ENCODE measurements around the gene FAM149A.

The FAM149A gene

GRCh38 chr4:186104114-186104889 is at the start of gene FAM149A:
FAM149A (plus strand) TSS chr4:186104704.
- no peak for DNase-seq (ENCODE audit: low read depth)

GRCh38 chr4:186058253-186058979 is 46.1 kb upstream of the FAM149A start:
- no peak for DNase-seq (ENCODE audit: low read depth)

GRCh38 chr4:186058980-186059316 is 45.6 kb upstream of the FAM149A start:
- no peak for DNase-seq (ENCODE audit: low read depth)

GRCh38 chr4:186061921-186062320 is 42.6 kb upstream of the FAM149A start:
- DNase-seq (ENCODE audit: low read depth) = no peak

- no peak for DNase-seq (ENCODE audit: low read depth)
Observed at GRCh38 chr4:186067757-186068385, 36.6 kb upstream of the FAM149A start.

GRCh38 chr4:186068581-186069348 is 35.7 kb upstream of the FAM149A start, which contains the start of gene TLR3:
TLR3 (plus strand) TSS chr4:186069156; CDS start chr4:186076620, 7,464 bp downstream.
- no peak for DNase-seq (ENCODE audit: low read depth)

GRCh38 chr4:186069729-186070128 is 34.8 kb upstream of the FAM149A start:
- DNase-seq (ENCODE audit: low read depth) = no peak

GRCh38 chr4:186072516-186072915 is 32.0 kb upstream of the FAM149A start:
- no peak for DNase-seq (ENCODE audit: low read depth)

- DNase-seq (ENCODE audit: low read depth) = no peak
Observed at GRCh38 chr4:186074189-186074588, 30.3 kb upstream of the FAM149A start.

- DNase-seq (ENCODE audit: low read depth) = no peak
Observed at GRCh38 chr4:186078981-186079638, 25.4 kb upstream of the FAM149A start.

- DNase-seq (ENCODE audit: low read depth) = no peak
Observed at GRCh38 chr4:186079694-186080093, 24.8 kb upstream of the FAM149A start.

GRCh38 chr4:186081202-186081807 is 23.2 kb upstream of the FAM149A start:
- DNase-seq (ENCODE audit: low read depth) = no peak

- DNase-seq (ENCODE audit: low read depth) = no peak
Observed at GRCh38 chr4:186082221-186082620, 22.3 kb upstream of the FAM149A start.

- no peak for DNase-seq (ENCODE audit: low read depth)
Observed at GRCh38 chr4:186088523-186088922, 16.0 kb upstream of the FAM149A start.

GRCh38 chr4:186092296-186092695 is 12.2 kb upstream of the FAM149A start:
- no peak for DNase-seq (ENCODE audit: low read depth)

- no peak for DNase-seq (ENCODE audit: low read depth)
Observed at GRCh38 chr4:186095406-186095805, 9.1 kb upstream of the FAM149A start.

- no peak for DNase-seq (ENCODE audit: low read depth)
Observed at GRCh38 chr4:186096681-186097165, 7.8 kb upstream of the FAM149A start.

- no peak for DNase-seq (ENCODE audit: low read depth)
Observed at GRCh38 chr4:186097386-186097785, 7.1 kb upstream of the FAM149A start.

GRCh38 chr4:186102931-186103330 is 1.6 kb upstream of the FAM149A start:
- DNase-seq (ENCODE audit: low read depth) = no peak

GRCh38 chr4:186104890-186105646 is 564 bp downstream of the FAM149A start:
- no peak for DNase-seq (ENCODE audit: low read depth)

Data from HS-27A (cell line).